Measurements from ENCODE around the gene ARGLU1. TPM values are rescaled to one million over a fixed set of nuclear protein-coding genes. Genes with fewer than 3 reads are reported as not detected.

The ARGLU1 gene
- total RNA-seq, 1 donor from 2014 or later: 467 TPM

DNA sequence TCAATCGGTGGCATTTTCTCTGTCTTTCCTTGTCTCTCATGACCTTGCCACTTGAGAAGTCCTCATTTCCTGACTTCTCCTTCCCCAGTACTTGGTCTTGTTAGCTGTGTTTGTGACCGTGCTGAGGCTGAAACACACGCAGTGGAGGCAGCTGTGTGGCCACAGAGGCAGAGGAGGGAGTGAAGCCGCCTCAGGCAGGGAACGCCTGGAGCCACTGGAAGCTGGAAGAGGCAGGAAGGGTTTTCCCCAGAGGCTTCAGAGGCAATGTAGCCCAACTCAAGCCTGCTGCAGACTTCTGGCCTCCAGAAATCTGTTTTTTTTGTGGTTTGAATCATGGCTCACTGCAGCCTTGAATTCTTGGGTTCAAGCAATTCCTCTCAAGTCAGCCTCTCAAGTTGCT, 29.2 kb upstream of the ARGLU1 start:
- H3K27ac ChIP-seq: no peak overlapping the region
- H3F3A ChIP-seq (ENCODE audit: low read depth): no peaks in the 10 kb centered on the region
- H3K9me3 ChIP-seq (ENCODE audit: low read depth): no peaks in the 10 kb centered on the region
- H2AFZ ChIP-seq (replicated peaks): no peak overlapping the region
- peaks cover 3% of the 10 kb centered on the region for H3K4me1 ChIP-seq
- no peaks in the 10 kb centered on the region for H3K27me3 ChIP-seq
- TF ChIP-seq, protein P1, sequence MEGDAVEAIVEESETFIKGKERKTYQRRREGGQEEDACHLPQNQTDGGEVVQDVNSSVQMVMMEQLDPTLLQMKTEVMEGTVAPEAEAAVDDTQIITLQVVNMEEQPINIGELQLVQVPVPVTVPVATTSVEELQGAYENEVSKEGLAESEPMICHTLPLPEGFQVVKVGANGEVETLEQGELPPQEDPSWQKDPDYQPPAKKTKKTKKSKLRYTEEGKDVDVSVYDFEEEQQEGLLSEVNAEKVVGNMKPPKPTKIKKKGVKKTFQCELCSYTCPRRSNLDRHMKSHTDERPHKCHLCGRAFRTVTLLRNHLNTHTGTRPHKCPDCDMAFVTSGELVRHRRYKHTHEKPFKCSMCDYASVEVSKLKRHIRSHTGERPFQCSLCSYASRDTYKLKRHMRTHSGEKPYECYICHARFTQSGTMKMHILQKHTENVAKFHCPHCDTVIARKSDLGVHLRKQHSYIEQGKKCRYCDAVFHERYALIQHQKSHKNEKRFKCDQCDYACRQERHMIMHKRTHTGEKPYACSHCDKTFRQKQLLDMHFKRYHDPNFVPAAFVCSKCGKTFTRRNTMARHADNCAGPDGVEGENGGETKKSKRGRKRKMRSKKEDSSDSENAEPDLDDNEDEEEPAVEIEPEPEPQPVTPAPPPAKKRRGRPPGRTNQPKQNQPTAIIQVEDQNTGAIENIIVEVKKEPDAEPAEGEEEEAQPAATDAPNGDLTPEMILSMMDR (IDR thresholded peaks at IDR 0.05): no peak
- TF ChIP-seq EZH2phosphoT487 (IDR thresholded peaks at IDR 0.05) (no peak), EZH2 (IDR thresholded peaks at IDR 0.05) (no peak)
- no peak for DNase-seq (ENCODE audit: low spot score)
- no peak overlapping the region for H3K4me3 Mint-ChIP-seq
- H3K9ac ChIP-seq: no peak overlapping the region
- no peaks in the 10 kb centered on the region for H4K20me1 ChIP-seq (ENCODE audit: low read depth)
- H3K27me3 Mint-ChIP-seq (ENCODE audit: insufficient read depth, low read depth): peaks cover 2% of the 10 kb centered on the region
- no peaks in the 10 kb centered on the region for H3K36me3 ChIP-seq
- H3K4me3 ChIP-seq: no peak overlapping the region
- H3K4me2 ChIP-seq: no peak overlapping the region
- H3K9me3 Mint-ChIP-seq: no peaks in the 10 kb centered on the region
- no peaks in the 10 kb centered on the region for H3K36me3 Mint-ChIP-seq
- H3K79me2 ChIP-seq (ENCODE audit: low read depth): no peaks in the 10 kb centered on the region
- H3K27ac Mint-ChIP-seq: no peak overlapping the region
- peaks cover 3% of the 10 kb centered on the region for H3K4me1 Mint-ChIP-seq

DNA sequence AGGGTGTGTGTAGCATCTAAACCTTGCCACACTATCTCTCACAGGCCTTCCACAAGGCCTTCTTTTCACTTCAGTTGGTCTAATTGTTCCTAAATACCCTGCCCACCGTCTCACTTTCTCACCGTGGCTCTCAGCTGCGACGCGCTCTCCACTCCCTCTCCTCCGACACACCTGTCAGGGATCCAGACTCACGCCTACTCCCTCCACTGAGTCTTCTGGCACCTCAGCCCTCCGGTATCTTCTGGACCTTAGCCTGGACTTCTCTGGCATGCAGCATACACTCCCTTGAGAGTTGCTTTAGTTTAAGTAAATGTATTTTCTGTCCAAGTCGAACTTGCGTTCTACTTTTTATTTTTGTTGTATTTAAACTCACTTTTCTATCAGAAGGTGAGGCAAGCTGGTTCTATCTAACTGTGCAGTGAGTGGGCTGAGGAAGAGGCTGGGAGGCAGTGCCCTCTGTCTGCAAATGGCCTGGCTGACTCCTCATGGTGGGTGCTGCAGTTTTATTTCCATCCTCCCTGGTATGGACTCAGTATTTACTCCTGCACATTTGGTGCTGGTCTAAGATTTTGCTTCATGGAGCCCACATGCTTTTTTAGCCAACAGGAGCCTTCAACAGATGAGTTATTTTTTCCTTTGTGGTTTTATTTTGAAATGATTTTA, 28.5 kb upstream of the ARGLU1 start:
- no peaks in the 10 kb centered on the region for H3F3A ChIP-seq (ENCODE audit: low read depth)
- no peak overlapping the region for H3K27ac ChIP-seq
- H3K4me3 ChIP-seq: no peak overlapping the region
- no peaks in the 10 kb centered on the region for H4K20me1 ChIP-seq (ENCODE audit: low read depth)
- no peak overlapping the region for H2AFZ ChIP-seq (replicated peaks)
- Mint-ChIP-seq H3K4me1 (peaks cover 3% of the 10 kb centered on the region), H3K4me3 (no peak overlapping the region), H3K27me3 (ENCODE audit: insufficient read depth, low read depth) (peaks cover 2% of the 10 kb centered on the region), H3K36me3 (no peaks in the 10 kb centered on the region), H3K27ac (no peak overlapping the region), H3K9me3 (no peaks in the 10 kb centered on the region)
- TF ChIP-seq, protein P1 (IDR thresholded peaks at IDR 0.05): no peak
- TF ChIP-seq EZH2 (IDR thresholded peaks at IDR 0.05): no peak
- no peak for TF ChIP-seq EZH2phosphoT487 (IDR thresholded peaks at IDR 0.05)
- no peaks in the 10 kb centered on the region for H3K79me2 ChIP-seq (ENCODE audit: low read depth)
- DNase-seq (ENCODE audit: low spot score): no peak
- H3K4me2 ChIP-seq: no peak overlapping the region
- no peaks in the 10 kb centered on the region for H3K4me1 ChIP-seq
- no peaks in the 10 kb centered on the region for H3K27me3 ChIP-seq
- H3K9ac ChIP-seq: no peak overlapping the region
- H3K36me3 ChIP-seq: no peaks in the 10 kb centered on the region
- H3K9me3 ChIP-seq (ENCODE audit: low read depth): no peaks in the 10 kb centered on the region

DNA sequence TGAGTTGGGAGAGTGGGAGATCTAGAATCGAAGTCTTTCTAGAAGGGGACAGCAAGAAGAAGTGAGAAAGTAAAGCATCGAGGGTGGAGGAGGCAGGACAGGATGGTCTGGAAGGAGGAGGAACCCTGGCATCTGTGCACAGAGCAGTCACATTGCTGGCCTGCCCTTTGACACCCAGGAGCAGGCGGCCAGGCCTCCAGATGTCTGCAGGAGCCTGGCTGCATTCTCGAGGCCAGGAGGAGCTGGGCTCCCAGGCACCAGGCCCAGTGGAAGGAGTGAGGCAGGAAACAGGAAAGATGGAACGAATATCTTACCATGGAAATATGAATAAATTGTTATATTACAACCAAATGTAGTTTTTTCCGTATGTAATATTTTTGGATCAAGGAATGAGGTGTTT, 27.7 kb upstream of the ARGLU1 start:
- Histone ChIP-seq H3K36me3 (no peaks in the 10 kb centered on the region), H4K20me1 (ENCODE audit: low read depth) (no peaks in the 10 kb centered on the region), H3K9me3 (ENCODE audit: low read depth) (no peaks in the 10 kb centered on the region), H3K27me3 (no peaks in the 10 kb centered on the region), H3K27ac (no peak overlapping the region), H3K4me2 (no peak overlapping the region), H3K79me2 (ENCODE audit: low read depth) (no peaks in the 10 kb centered on the region), H3K4me3 (no peak overlapping the region), H3F3A (ENCODE audit: low read depth) (no peaks in the 10 kb centered on the region), H3K9ac (no peak overlapping the region), H2AFZ (replicated peaks) (no peak overlapping the region), H3K4me1 (no peaks in the 10 kb centered on the region)
- no peak for DNase-seq (ENCODE audit: low spot score)
- peaks cover 2% of the 10 kb centered on the region for H3K27me3 Mint-ChIP-seq (ENCODE audit: insufficient read depth, low read depth)
- H3K36me3 Mint-ChIP-seq: no peaks in the 10 kb centered on the region
- no peak overlapping the region for H3K27ac Mint-ChIP-seq
- H3K4me1 Mint-ChIP-seq: peaks cover 3% of the 10 kb centered on the region
- no peak for TF ChIP-seq EZH2 (IDR thresholded peaks at IDR 0.05)
- TF ChIP-seq, protein P1 (IDR thresholded peaks at IDR 0.05): no peak
- no peak for TF ChIP-seq EZH2phosphoT487 (IDR thresholded peaks at IDR 0.05)
- H3K9me3 Mint-ChIP-seq: no peaks in the 10 kb centered on the region
- no peak overlapping the region for H3K4me3 Mint-ChIP-seq

Measured in neural progenitor cell (in vitro differentiated cells).